HEK293T (cell line): ENCODE measurements around the gene PPM1H.

Source experiments
- BHLHE40 ChIP-seq: fragments of 450-650 bp; IDR thresholded peaks from 2 replicates; pipeline ENCODE4 v1.6.1; 2016; ENCODE audit warnings: mild to moderate bottlenecking, moderate library complexity, borderline replicate concordance
- HDGF ChIP-seq: fragments of 450-650 bp; IDR thresholded peaks from 2 replicates; pipeline ENCODE4 v1.6.1; 2017; ENCODE audit warnings: antibody characterized with exemption, borderline replicate concordance
- NFRKB ChIP-seq: fragments of 450-650 bp; IDR thresholded peaks from 2 replicates; pipeline ENCODE4 v1.6.1; 2016; ENCODE audit warnings: mild to moderate bottlenecking, moderate library complexity
- PKNOX1 ChIP-seq: fragments of 450-650 bp; IDR thresholded peaks from 2 replicates; pipeline ENCODE4 v1.6.1; 2016
- SP1 ChIP-seq: fragments of 450-650 bp; IDR thresholded peaks from 2 replicates; pipeline ENCODE4 v1.6.1; 2017
- TARDBP ChIP-seq: fragments of 450-650 bp; IDR thresholded peaks from 2 replicates; pipeline ENCODE4 v1.6.1; 2016

DNA sequence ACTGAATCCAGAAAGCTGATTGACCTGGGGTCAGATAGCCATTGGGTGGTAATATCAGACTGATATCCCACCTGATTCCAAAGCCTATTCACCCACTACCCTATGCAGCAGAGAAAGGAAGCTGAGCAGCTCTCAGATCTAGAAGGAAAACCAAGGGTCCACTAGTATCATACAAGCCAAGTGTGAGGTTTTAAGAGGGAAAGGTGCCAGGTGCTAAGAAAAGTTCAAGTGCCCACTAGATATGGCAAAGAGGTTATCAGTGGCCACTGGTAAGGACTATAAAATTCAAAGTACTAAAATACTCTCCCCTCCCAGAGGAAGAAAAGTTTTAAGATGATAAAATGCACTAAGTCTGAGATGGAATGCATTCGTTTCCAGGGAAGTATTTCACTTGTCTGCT, 85.6 kb downstream of the PPM1H start:
- TF ChIP-seq TARDBP (no peak), BHLHE40 (no peak), SP1 (no peak), PKNOX1 (no peak), HDGF (no peak), NFRKB (no peak)
